ENCODE measurements around the gene LRRC1.
A peak's percentile ranks its signal among the peaks of the same experiment; 100 is the strongest.

LRRC1 gene

GRCh38 chr6:53894091-53894490 is 99.3 kb downstream of the LRRC1 start:
- peak; percentile 21 for DNase-seq

- peak; percentile 49 for DNase-seq
Observed at GRCh38 chr6:53896196-53896595, 101.4 kb downstream of the LRRC1 start.

- DNase-seq, result peak; percentile 14
Observed at GRCh38 chr6:53898026-53898795, 103.4 kb downstream of the LRRC1 start.

- no peak for DNase-seq
Observed at GRCh38 chr6:53899512-53899911, 104.7 kb downstream of the LRRC1 start.

GRCh38 chr6:53903357-53903756 is 108.6 kb downstream of the LRRC1 start:
- DNase-seq, result no peak

GRCh38 chr6:53906103-53906502 is 111.3 kb downstream of the LRRC1 start:
- DNase-seq, result no peak

- DNase-seq, result peak; percentile 25
Observed at GRCh38 chr6:53906842-53907241, 112.0 kb downstream of the LRRC1 start.

- DNase-seq, result no peak
Observed at GRCh38 chr6:53910834-53911233, 116.0 kb downstream of the LRRC1 start.

GRCh38 chr6:53912661-53913060 is 117.9 kb downstream of the LRRC1 start:
- DNase-seq, result no peak

GRCh38 chr6:53913286-53913685 is 118.5 kb downstream of the LRRC1 start:
- DNase-seq, result no peak

GRCh38 chr6:53915026-53915691 is 120.4 kb downstream of the LRRC1 start:
- no peak for DNase-seq

GRCh38 chr6:53916804-53917463 is 122.1 kb downstream of the LRRC1 start:
- DNase-seq, result no peak

GRCh38 chr6:53917464-53917842 is 122.6 kb downstream of the LRRC1 start:
- no peak for DNase-seq

- no peak for DNase-seq
Observed at GRCh38 chr6:53918854-53919510, 124.2 kb downstream of the LRRC1 start.

GRCh38 chr6:53919881-53920360 is 125.1 kb downstream of the LRRC1 start:
- no peak for DNase-seq

GRCh38 chr6:53920881-53921280 is 126.1 kb downstream of the LRRC1 start:
- DNase-seq, result no peak

- no peak for DNase-seq
Observed at GRCh38 chr6:53921639-53922038, 126.8 kb downstream of the LRRC1 start.

GRCh38 chr6:53922539-53922981 is 127.8 kb downstream of the LRRC1 start:
- no peak for DNase-seq

GRCh38 chr6:53924277-53924676 is 129.5 kb downstream of the LRRC1 start:
- DNase-seq, result no peak

GRCh38 chr6:53924821-53925422 is 130.1 kb downstream of the LRRC1 start:
- no peak for DNase-seq

- no peak for DNase-seq
Observed at GRCh38 chr6:53925891-53926290, 131.1 kb downstream of the LRRC1 start.

GRCh38 chr6:53926505-53926904 is 131.7 kb downstream of the LRRC1 start:
- peak; percentile 44 for DNase-seq
